ENCODE results near the gene PEX13. TPM values are rescaled to one million over a fixed set of nuclear protein-coding genes. Genes with fewer than 3 reads are reported as not detected.

PEX13 gene
- total RNA-seq, 4 donors from 2014 or later: 21.6 to 72.2 (median 48.6) TPM

GRCh38 chr2:61065714-61066709 is 48.5 kb downstream of the PEX13 start, which contains the start of gene SANBR:
Gene SANBR (plus strand): TSS chr2:61065871. CDS start chr2:61070351, 4,480 bp downstream.
- H3K4me3 ChIP-seq: peak within 1 kb of the TSS; percentile 46 to 99
- intact Hi-C loops (cut with DNase I; ENCODE audit: low total_unique reads): no loop called here
- DNase-seq: peak; percentile 63 to 77
- peak; percentile 16 to 65 for TF ChIP-seq POLR2A (IDR thresholded peaks at IDR 0.05)
- TF ChIP-seq CTCF (IDR thresholded peaks at IDR 0.05): peak in 1 of 4 experiments; percentile 5
- H3K27ac ChIP-seq: peak within 1 kb of the TSS; percentile 71 to 81
- H3K9me3 ChIP-seq: no peaks in the 10 kb centered on the region
- H3K27me3 ChIP-seq: no peaks in the 10 kb centered on the region
- no peaks in the 10 kb centered on the region for H3K36me3 ChIP-seq
- H3K4me1 ChIP-seq: no peaks in the 10 kb centered on the region

GRCh38 chr2:61074100-61074499 is 56.6 kb downstream of the PEX13 start:
- H3K4me1 ChIP-seq: no peaks in the 10 kb centered on the region
- no peak for DNase-seq
- H3K27me3 ChIP-seq: no peaks in the 10 kb centered on the region
- H3K36me3 ChIP-seq: no peaks in the 10 kb centered on the region
- H3K9me3 ChIP-seq: no peaks in the 10 kb centered on the region
- H3K27ac ChIP-seq: no peak overlapping the region
- intact Hi-C loops (cut with DNase I; ENCODE audit: low total_unique reads): no loop called here
- TF ChIP-seq POLR2A (IDR thresholded peaks at IDR 0.05): no peak
- no peak for TF ChIP-seq CTCF (IDR thresholded peaks at IDR 0.05)
- H3K4me3 ChIP-seq: no peak overlapping the region

- no peak for DNase-seq
- Histone ChIP-seq H3K4me1 (no peaks in the 10 kb centered on the region), H3K9me3 (no peaks in the 10 kb centered on the region), H3K27ac (no peak overlapping the region), H3K4me3 (no peak overlapping the region), H3K36me3 (no peaks in the 10 kb centered on the region), H3K27me3 (no peaks in the 10 kb centered on the region)
- intact Hi-C loops (cut with DNase I; ENCODE audit: low total_unique reads): no loop called here
- TF ChIP-seq POLR2A (IDR thresholded peaks at IDR 0.05): no peak
- TF ChIP-seq CTCF (IDR thresholded peaks at IDR 0.05): no peak
Observed at GRCh38 chr2:61085883-61086282, 68.4 kb downstream of the PEX13 start.

GRCh38 chr2:61089797-61090196 is 72.3 kb downstream of the PEX13 start:
- TF ChIP-seq POLR2A (IDR thresholded peaks at IDR 0.05) (no peak), CTCF (IDR thresholded peaks at IDR 0.05) (no peak)
- Histone ChIP-seq H3K4me3 (no peak overlapping the region), H3K36me3 (no peaks in the 10 kb centered on the region), H3K4me1 (no peaks in the 10 kb centered on the region), H3K9me3 (no peaks in the 10 kb centered on the region), H3K27me3 (no peaks in the 10 kb centered on the region), H3K27ac (no peak overlapping the region)
- intact Hi-C loops (cut with DNase I; ENCODE audit: low total_unique reads): no loop called here
- DNase-seq: no peak

GRCh38 chr2:61090386-61090921 is 72.9 kb downstream of the PEX13 start:
- Histone ChIP-seq H3K9me3 (no peaks in the 10 kb centered on the region), H3K27ac (no peak overlapping the region), H3K27me3 (no peaks in the 10 kb centered on the region), H3K4me3 (no peak overlapping the region), H3K4me1 (no peaks in the 10 kb centered on the region), H3K36me3 (no peaks in the 10 kb centered on the region)
- intact Hi-C loops (cut with DNase I; ENCODE audit: low total_unique reads): no loop called here
- TF ChIP-seq POLR2A (IDR thresholded peaks at IDR 0.05): no peak
- no peak for TF ChIP-seq CTCF (IDR thresholded peaks at IDR 0.05)
- no peak for DNase-seq
